ENCODE measurements around the gene PCDHGA4.
"Not testable (repeated sequence)": the region's sequence is repeated elsewhere in the genome, so short reads cannot be mapped to it uniquely, and the experiment has no call there.

The PCDHGA4 gene

GRCh38 chr5:141330299-141331080 lies 24.3 kb upstream of the PCDHGA4 start, which contains the start of gene PCDHGA1:
TSS of gene PCDHGA1 (plus strand) at chr5:141330514.
- no peaks in the 10 kb centered on the region for H3K4me1 ChIP-seq (ENCODE audit: control insufficient read depth in 1 of 2, insufficient read depth in 2 of 2, low read length in 2 of 2)
- H3K36me3 ChIP-seq (ENCODE audit: control insufficient read depth in 1 of 2, insufficient read depth in 2 of 2, low read length in 2 of 2) = peaks cover 0 to 3% of the 10 kb centered on the region in 2 donors
- H3K27ac ChIP-seq (ENCODE audit: low read length) = no peak within 1 kb of the TSS
- peak within 1 kb of the TSS in 1 of 2 donors; percentile 54 for H3K4me3 ChIP-seq (ENCODE audit: low read depth in 1 of 2, low read length in 2 of 2)
- H3K27me3 ChIP-seq (ENCODE audit: low read depth, low read length) = no peaks in the 10 kb centered on the region
- peaks cover 50 to 67% of the 10 kb centered on the region in 2 donors for H3K9me3 ChIP-seq (ENCODE audit: control insufficient read depth in 1 of 2, low read length in 2 of 2)

DNA sequence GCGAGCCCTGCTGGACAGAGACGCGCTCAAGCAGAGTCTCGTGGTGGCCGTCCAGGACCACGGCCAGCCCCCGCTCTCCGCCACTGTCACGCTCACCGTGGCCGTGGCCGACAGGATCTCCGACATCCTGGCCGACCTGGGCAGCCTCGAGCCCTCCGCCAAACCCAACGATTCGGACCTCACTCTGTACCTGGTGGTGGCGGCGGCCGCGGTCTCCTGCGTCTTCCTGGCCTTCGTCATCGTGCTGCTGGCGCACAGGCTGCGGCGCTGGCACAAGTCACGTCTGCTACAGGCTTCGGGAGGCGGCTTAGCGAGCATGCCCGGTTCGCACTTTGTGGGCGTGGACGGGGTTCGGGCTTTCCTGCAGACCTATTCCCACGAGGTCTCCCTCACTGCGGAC lies 22.2 kb upstream of the PCDHGA4 start:
- H3K4me1 ChIP-seq (ENCODE audit: control insufficient read depth in 1 of 2, insufficient read depth in 2 of 2, low read length in 2 of 2); H3K36me3 ChIP-seq (ENCODE audit: control insufficient read depth in 1 of 2, insufficient read depth in 2 of 2, low read length in 2 of 2); H3K27ac ChIP-seq (ENCODE audit: low read length); H3K27me3 ChIP-seq (ENCODE audit: low read depth, low read length): not testable (repeated sequence)
- Histone ChIP-seq H3K9me3 (ENCODE audit: control insufficient read depth in 1 of 2, low read length in 2 of 2) (peaks cover 40 to 75% of the 10 kb centered on the region in 2 donors), H3K4me3 (ENCODE audit: low read depth in 1 of 2, low read length in 2 of 2) (peak overlapping the region in 1 of 2 donors; percentile 54)

DNA sequence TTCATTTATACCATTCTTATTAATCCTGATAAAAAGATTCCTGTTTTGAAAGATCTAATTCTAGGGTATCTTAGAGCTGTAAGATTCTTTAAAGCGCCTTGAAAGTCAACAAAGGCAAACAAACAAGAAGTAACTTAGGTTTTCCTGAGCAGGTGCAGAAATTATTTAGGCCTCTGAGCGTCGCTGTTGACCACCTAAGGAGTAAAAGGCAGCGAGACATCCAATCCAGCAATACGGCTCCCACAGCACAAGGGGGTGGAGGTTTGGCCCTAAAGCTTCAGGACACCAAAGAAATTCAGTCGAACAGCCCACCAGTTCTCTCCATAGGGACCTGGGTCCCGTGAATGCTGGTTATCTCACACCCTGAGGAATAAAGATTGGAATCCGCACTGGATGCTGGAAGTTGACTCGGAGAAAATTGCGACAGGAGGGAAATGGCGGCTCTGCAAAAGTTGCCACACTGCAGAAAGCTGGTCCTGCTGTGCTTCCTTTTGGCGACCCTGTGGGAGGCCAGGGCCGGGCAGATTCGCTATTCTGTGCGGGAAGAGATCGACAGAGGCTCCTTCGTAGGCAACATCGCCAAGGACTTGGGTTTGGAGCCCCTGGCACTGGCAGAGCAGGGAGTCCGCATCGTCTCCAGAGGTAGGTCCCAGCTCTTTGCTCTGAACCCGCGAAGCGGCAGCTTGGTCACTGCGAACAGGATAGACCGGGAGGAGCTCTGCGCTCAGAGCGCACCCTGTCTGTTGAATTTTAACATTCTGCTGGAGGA lies 16.1 kb upstream of the PCDHGA4 start, which contains the start of gene PCDHGA2:
TSS of gene PCDHGA2 (plus strand) at position 223 of the 769 bp plus-strand sequence.
- Histone ChIP-seq H3K4me1 (ENCODE audit: control insufficient read depth in 1 of 2, insufficient read depth in 2 of 2, low read length in 2 of 2) (no peaks in the 10 kb centered on the region), H3K27ac (ENCODE audit: low read length) (no peak within 1 kb of the TSS), H3K36me3 (ENCODE audit: control insufficient read depth in 1 of 2, insufficient read depth in 2 of 2, low read length in 2 of 2) (peaks cover 0 to 4% of the 10 kb centered on the region in 2 donors), H3K9me3 (ENCODE audit: control insufficient read depth in 1 of 2, low read length in 2 of 2) (peaks cover 44 to 74% of the 10 kb centered on the region in 2 donors), H3K27me3 (ENCODE audit: low read depth, low read length) (no peaks in the 10 kb centered on the region), H3K4me3 (ENCODE audit: low read depth in 1 of 2, low read length in 2 of 2) (peak within 1 kb of the TSS; percentile 31 to 63)

DNA sequence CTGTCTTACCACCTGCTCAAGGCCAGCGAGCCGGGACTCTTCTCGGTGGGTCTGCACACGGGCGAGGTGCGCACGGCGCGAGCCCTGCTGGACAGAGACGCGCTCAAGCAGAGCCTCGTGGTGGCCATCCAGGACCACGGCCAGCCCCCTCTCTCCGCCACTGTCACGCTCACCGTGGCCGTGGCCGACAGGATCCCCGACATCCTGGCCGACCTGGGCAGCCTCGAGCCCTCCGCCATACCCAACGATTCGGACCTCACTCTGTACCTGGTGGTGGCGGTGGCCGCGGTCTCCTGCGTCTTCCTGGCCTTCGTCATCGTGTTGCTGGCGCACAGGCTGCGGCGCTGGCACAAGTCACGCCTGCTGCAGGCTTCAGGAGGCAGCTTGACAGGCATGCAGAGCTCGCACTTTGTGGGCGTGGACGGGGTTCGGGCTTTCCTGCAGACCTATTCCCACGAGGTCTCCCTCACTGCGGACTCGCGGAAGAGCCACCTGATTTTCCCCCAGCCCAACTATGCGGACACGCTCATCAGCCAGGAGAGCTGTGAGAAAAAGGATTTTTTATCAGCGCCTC lies 14.0 kb upstream of the PCDHGA4 start:
- not testable (repeated sequence) for H3K27me3 ChIP-seq (ENCODE audit: low read depth, low read length); H3K36me3 ChIP-seq (ENCODE audit: control insufficient read depth in 1 of 2, insufficient read depth in 2 of 2, low read length in 2 of 2); H3K4me1 ChIP-seq (ENCODE audit: control insufficient read depth in 1 of 2, insufficient read depth in 2 of 2, low read length in 2 of 2); H3K27ac ChIP-seq (ENCODE audit: low read length)
- peaks cover 49 to 84% of the 10 kb centered on the region in 2 donors for H3K9me3 ChIP-seq (ENCODE audit: control insufficient read depth in 1 of 2, low read length in 2 of 2)
- H3K4me3 ChIP-seq (ENCODE audit: low read depth in 1 of 2, low read length in 2 of 2) = peak overlapping the region in 1 of 2 donors; percentile 63

GRCh38 chr5:141342773-141343172 lies 12.0 kb upstream of the PCDHGA4 start:
- Histone ChIP-seq H3K9me3 (ENCODE audit: control insufficient read depth in 1 of 2, low read length in 2 of 2) (peaks cover 50 to 88% of the 10 kb centered on the region in 2 donors), H3K27me3 (ENCODE audit: low read depth, low read length) (no peaks in the 10 kb centered on the region), H3K4me3 (ENCODE audit: low read depth in 1 of 2, low read length in 2 of 2) (peak overlapping the region; percentile 8 to 23), H3K4me1 (ENCODE audit: control insufficient read depth in 1 of 2, insufficient read depth in 2 of 2, low read length in 2 of 2) (no peaks in the 10 kb centered on the region), H3K27ac (ENCODE audit: low read length) (no peak overlapping the region), H3K36me3 (ENCODE audit: control insufficient read depth in 1 of 2, insufficient read depth in 2 of 2, low read length in 2 of 2) (peaks cover 0 to 4% of the 10 kb centered on the region in 2 donors)

- H3K27ac ChIP-seq (ENCODE audit: low read length) = no peak within 1 kb of the TSS
- no peaks in the 10 kb centered on the region for H3K4me1 ChIP-seq (ENCODE audit: control insufficient read depth in 1 of 2, insufficient read depth in 2 of 2, low read length in 2 of 2)
- H3K9me3 ChIP-seq (ENCODE audit: control insufficient read depth in 1 of 2, low read length in 2 of 2) = peaks cover 56 to 88% of the 10 kb centered on the region in 2 donors
- H3K36me3 ChIP-seq (ENCODE audit: control insufficient read depth in 1 of 2, insufficient read depth in 2 of 2, low read length in 2 of 2) = peaks cover 0 to 4% of the 10 kb centered on the region in 2 donors
- no peaks in the 10 kb centered on the region for H3K27me3 ChIP-seq (ENCODE audit: low read depth, low read length)
- H3K4me3 ChIP-seq (ENCODE audit: low read depth in 1 of 2, low read length in 2 of 2) = peak within 1 kb of the TSS; percentile 30 to 57
Observed at GRCh38 chr5:141343242-141343952, 11.4 kb upstream of the PCDHGA4 start, which contains the start of gene PCDHGA3. TSS of gene PCDHGA3 (plus strand) at chr5:141343829. CDS start at chr5:141344034, 205 bp downstream.

- no peak overlapping the region for H3K27ac ChIP-seq (ENCODE audit: low read length)
- H3K27me3 ChIP-seq (ENCODE audit: low read depth, low read length) = no peaks in the 10 kb centered on the region
- H3K9me3 ChIP-seq (ENCODE audit: control insufficient read depth in 1 of 2, low read length in 2 of 2) = peaks cover 61 to 88% of the 10 kb centered on the region in 2 donors
Observed at GRCh38 chr5:141343953-141344463, 10.8 kb upstream of the PCDHGA4 start.

DNA sequence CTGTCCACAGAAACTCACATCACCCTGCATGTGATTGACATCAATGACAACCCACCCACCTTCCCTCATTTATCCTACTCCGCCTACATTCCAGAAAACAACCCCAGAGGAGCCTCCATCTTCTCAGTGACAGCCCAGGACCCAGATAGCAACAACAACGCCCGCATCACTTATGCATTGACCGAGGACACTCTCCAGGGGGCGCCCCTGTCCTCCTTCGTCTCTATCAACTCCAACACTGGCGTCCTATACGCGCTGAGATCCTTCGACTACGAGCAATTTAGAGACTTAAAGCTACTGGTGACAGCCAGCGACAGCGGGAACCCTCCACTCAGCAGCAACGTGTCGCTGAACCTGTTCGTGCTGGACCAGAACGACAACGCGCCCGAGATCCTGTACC lies 9.5 kb upstream of the PCDHGA4 start:
- H3K4me1 ChIP-seq (ENCODE audit: control insufficient read depth in 1 of 2, insufficient read depth in 2 of 2, low read length in 2 of 2) = no peaks in the 10 kb centered on the region
- H3K36me3 ChIP-seq (ENCODE audit: control insufficient read depth in 1 of 2, insufficient read depth in 2 of 2, low read length in 2 of 2) = no peaks in the 10 kb centered on the region
- no peak overlapping the region for H3K27ac ChIP-seq (ENCODE audit: low read length)
- H3K27me3 ChIP-seq (ENCODE audit: low read depth, low read length) = no peaks in the 10 kb centered on the region
- H3K9me3 ChIP-seq (ENCODE audit: control insufficient read depth in 1 of 2, low read length in 2 of 2) = peaks cover 53 to 83% of the 10 kb centered on the region in 2 donors
- H3K4me3 ChIP-seq (ENCODE audit: low read depth in 1 of 2, low read length in 2 of 2) = peak overlapping the region in 1 of 2 donors; percentile 57

More at GRCh38 chr5:141343953-141344463, 10.8 kb upstream of the PCDHGA4 start:
- peaks cover 0 to 4% of the 10 kb centered on the region in 2 donors for H3K36me3 ChIP-seq (ENCODE audit: control insufficient read depth in 1 of 2, insufficient read depth in 2 of 2, low read length in 2 of 2)
- peak overlapping the region; percentile 30 to 57 for H3K4me3 ChIP-seq (ENCODE audit: low read depth in 1 of 2, low read length in 2 of 2)
- no peaks in the 10 kb centered on the region for H3K4me1 ChIP-seq (ENCODE audit: control insufficient read depth in 1 of 2, insufficient read depth in 2 of 2, low read length in 2 of 2)

- Histone ChIP-seq H3K9me3 (ENCODE audit: control insufficient read depth in 1 of 2, low read length in 2 of 2) (peaks cover 58 to 83% of the 10 kb centered on the region in 2 donors), H3K4me3 (ENCODE audit: low read depth in 1 of 2, low read length in 2 of 2) (peak overlapping the region in 1 of 2 donors; percentile 43)
- H3K4me1 ChIP-seq (ENCODE audit: control insufficient read depth in 1 of 2, insufficient read depth in 2 of 2, low read length in 2 of 2); H3K27me3 ChIP-seq (ENCODE audit: low read depth, low read length); H3K36me3 ChIP-seq (ENCODE audit: control insufficient read depth in 1 of 2, insufficient read depth in 2 of 2, low read length in 2 of 2); H3K27ac ChIP-seq (ENCODE audit: low read length): not testable (repeated sequence)
Observed at GRCh38 chr5:141346017-141346416, 8.8 kb upstream of the PCDHGA4 start.

GRCh38 chr5:141349917-141350619 lies 4.8 kb upstream of the PCDHGA4 start, which contains the start of gene PCDHGB1:
TSS of gene PCDHGB1 (plus strand) at chr5:141350099. CDS start at chr5:141350261, 162 bp downstream.
- H3K4me1 ChIP-seq (ENCODE audit: control insufficient read depth in 1 of 2, insufficient read depth in 2 of 2, low read length in 2 of 2) = no peaks in the 10 kb centered on the region
- no peaks in the 10 kb centered on the region for H3K36me3 ChIP-seq (ENCODE audit: control insufficient read depth in 1 of 2, insufficient read depth in 2 of 2, low read length in 2 of 2)
- H3K9me3 ChIP-seq (ENCODE audit: control insufficient read depth in 1 of 2, low read length in 2 of 2) = peaks cover 42 to 78% of the 10 kb centered on the region in 2 donors
- no peak within 1 kb of the TSS for H3K27ac ChIP-seq (ENCODE audit: low read length)
- H3K27me3 ChIP-seq (ENCODE audit: low read depth, low read length) = no peaks in the 10 kb centered on the region
- peak within 1 kb of the TSS; percentile 33 to 56 for H3K4me3 ChIP-seq (ENCODE audit: low read depth in 1 of 2, low read length in 2 of 2)

Data from muscle layer of duodenum (tissue), 2 donors.